Measurements from ENCODE around the gene KIAA0040.

KIAA0040 gene

GRCh38 chr1:175186433-175187160 is 6.0 kb downstream of the KIAA0040 start:
- H3K36me3 ChIP-seq (ENCODE audit: control insufficient read depth, insufficient read depth, low read length) = peaks cover under 1% of the 10 kb centered on the region
- H3K27ac ChIP-seq (ENCODE audit: insufficient read depth, low read length, poor library complexity, severe bottlenecking) = no peak overlapping the region
- no peak for DNase-seq
- no peak overlapping the region for H3K4me3 ChIP-seq (ENCODE audit: insufficient read depth, low read depth, low read length, poor library complexity, severe bottlenecking)
- H3K4me1 ChIP-seq (ENCODE audit: control insufficient read depth, insufficient read depth, low read length, poor library complexity, severe bottlenecking) = peaks cover 44% of the 10 kb centered on the region
- no peaks in the 10 kb centered on the region for H3K9me3 ChIP-seq (ENCODE audit: control insufficient read depth, low read length)
- no peaks in the 10 kb centered on the region for H3K27me3 ChIP-seq (replicated peaks; ENCODE audit: control insufficient read depth, insufficient read depth, low read length, poor library complexity, severe bottlenecking)

GRCh38 chr1:175185903-175186302 is 6.7 kb downstream of the KIAA0040 start:
- Histone ChIP-seq H3K27ac (ENCODE audit: insufficient read depth, low read length, poor library complexity, severe bottlenecking) (no peak overlapping the region), H3K4me1 (ENCODE audit: control insufficient read depth, insufficient read depth, low read length, poor library complexity, severe bottlenecking) (peaks cover 47% of the 10 kb centered on the region), H3K4me3 (ENCODE audit: insufficient read depth, low read depth, low read length, poor library complexity, severe bottlenecking) (no peak overlapping the region), H3K9me3 (ENCODE audit: control insufficient read depth, low read length) (no peaks in the 10 kb centered on the region), H3K36me3 (ENCODE audit: control insufficient read depth, insufficient read depth, low read length) (peaks cover 6% of the 10 kb centered on the region), H3K27me3 (replicated peaks; ENCODE audit: control insufficient read depth, insufficient read depth, low read length, poor library complexity, severe bottlenecking) (no peaks in the 10 kb centered on the region)
- DNase-seq = no peak

- H3K27ac ChIP-seq (ENCODE audit: insufficient read depth, low read length, poor library complexity, severe bottlenecking) = no peak overlapping the region
- H3K9me3 ChIP-seq (ENCODE audit: control insufficient read depth, low read length) = no peaks in the 10 kb centered on the region
- no peak for DNase-seq
- H3K4me1 ChIP-seq (ENCODE audit: control insufficient read depth, insufficient read depth, low read length, poor library complexity, severe bottlenecking) = peaks cover 29% of the 10 kb centered on the region
- no peaks in the 10 kb centered on the region for H3K27me3 ChIP-seq (replicated peaks; ENCODE audit: control insufficient read depth, insufficient read depth, low read length, poor library complexity, severe bottlenecking)
- no peak overlapping the region for H3K4me3 ChIP-seq (ENCODE audit: insufficient read depth, low read depth, low read length, poor library complexity, severe bottlenecking)
- peaks cover 7% of the 10 kb centered on the region for H3K36me3 ChIP-seq (ENCODE audit: control insufficient read depth, insufficient read depth, low read length)
These were observed 9.0 kb downstream of the KIAA0040 start for GRCh38 chr1:175183586-175183985.

GRCh38 chr1:175182201-175182746 is 10.3 kb downstream of the KIAA0040 start:
- H3K36me3 ChIP-seq (ENCODE audit: control insufficient read depth, insufficient read depth, low read length) = peaks cover 19% of the 10 kb centered on the region
- peaks cover 17% of the 10 kb centered on the region for H3K4me1 ChIP-seq (ENCODE audit: control insufficient read depth, insufficient read depth, low read length, poor library complexity, severe bottlenecking)

GRCh38 chr1:175179837-175180590 is 12.6 kb downstream of the KIAA0040 start:
- no peaks in the 10 kb centered on the region for H3K9me3 ChIP-seq (ENCODE audit: control insufficient read depth, low read length)
- peaks cover 32% of the 10 kb centered on the region for H3K36me3 ChIP-seq (ENCODE audit: control insufficient read depth, insufficient read depth, low read length)
- H3K4me1 ChIP-seq (ENCODE audit: control insufficient read depth, insufficient read depth, low read length, poor library complexity, severe bottlenecking) = peaks cover 11% of the 10 kb centered on the region
- DNase-seq = no peak
- no peak overlapping the region for H3K4me3 ChIP-seq (ENCODE audit: insufficient read depth, low read depth, low read length, poor library complexity, severe bottlenecking)
- no peak overlapping the region for H3K27ac ChIP-seq (ENCODE audit: insufficient read depth, low read length, poor library complexity, severe bottlenecking)
- no peaks in the 10 kb centered on the region for H3K27me3 ChIP-seq (replicated peaks; ENCODE audit: control insufficient read depth, insufficient read depth, low read length, poor library complexity, severe bottlenecking)

More at GRCh38 chr1:175182201-175182746, 10.3 kb downstream of the KIAA0040 start:
- Histone ChIP-seq H3K9me3 (ENCODE audit: control insufficient read depth, low read length) (no peaks in the 10 kb centered on the region), H3K4me3 (ENCODE audit: insufficient read depth, low read depth, low read length, poor library complexity, severe bottlenecking) (no peak overlapping the region), H3K27ac (ENCODE audit: insufficient read depth, low read length, poor library complexity, severe bottlenecking) (no peak overlapping the region), H3K27me3 (replicated peaks; ENCODE audit: control insufficient read depth, insufficient read depth, low read length, poor library complexity, severe bottlenecking) (no peaks in the 10 kb centered on the region)
- no peak for DNase-seq

GRCh38 chr1:175178456-175178855 is 14.1 kb downstream of the KIAA0040 start:
- no peak for DNase-seq
- Histone ChIP-seq H3K36me3 (ENCODE audit: control insufficient read depth, insufficient read depth, low read length) (peaks cover 35% of the 10 kb centered on the region), H3K4me3 (ENCODE audit: insufficient read depth, low read depth, low read length, poor library complexity, severe bottlenecking) (no peak overlapping the region), H3K27me3 (replicated peaks; ENCODE audit: control insufficient read depth, insufficient read depth, low read length, poor library complexity, severe bottlenecking) (no peaks in the 10 kb centered on the region), H3K4me1 (ENCODE audit: control insufficient read depth, insufficient read depth, low read length, poor library complexity, severe bottlenecking) (peaks cover 11% of the 10 kb centered on the region), H3K9me3 (ENCODE audit: control insufficient read depth, low read length) (no peaks in the 10 kb centered on the region), H3K27ac (ENCODE audit: insufficient read depth, low read length, poor library complexity, severe bottlenecking) (no peak overlapping the region)

GRCh38 chr1:175178056-175178455 is 14.5 kb downstream of the KIAA0040 start:
- peaks cover 11% of the 10 kb centered on the region for H3K4me1 ChIP-seq (ENCODE audit: control insufficient read depth, insufficient read depth, low read length, poor library complexity, severe bottlenecking)
- peaks cover 38% of the 10 kb centered on the region for H3K36me3 ChIP-seq (ENCODE audit: control insufficient read depth, insufficient read depth, low read length)
- H3K9me3 ChIP-seq (ENCODE audit: control insufficient read depth, low read length) = no peaks in the 10 kb centered on the region
- no peak for DNase-seq
- no peak overlapping the region for H3K27ac ChIP-seq (ENCODE audit: insufficient read depth, low read length, poor library complexity, severe bottlenecking)
- H3K27me3 ChIP-seq (replicated peaks; ENCODE audit: control insufficient read depth, insufficient read depth, low read length, poor library complexity, severe bottlenecking) = no peaks in the 10 kb centered on the region
- no peak overlapping the region for H3K4me3 ChIP-seq (ENCODE audit: insufficient read depth, low read depth, low read length, poor library complexity, severe bottlenecking)

GRCh38 chr1:175176246-175176645 is 16.3 kb downstream of the KIAA0040 start:
- DNase-seq = no peak
- H3K4me3 ChIP-seq (ENCODE audit: insufficient read depth, low read depth, low read length, poor library complexity, severe bottlenecking) = no peak overlapping the region
- peaks cover 40% of the 10 kb centered on the region for H3K36me3 ChIP-seq (ENCODE audit: control insufficient read depth, insufficient read depth, low read length)
- no peaks in the 10 kb centered on the region for H3K9me3 ChIP-seq (ENCODE audit: control insufficient read depth, low read length)
- H3K27ac ChIP-seq (ENCODE audit: insufficient read depth, low read length, poor library complexity, severe bottlenecking) = no peak overlapping the region
- H3K27me3 ChIP-seq (replicated peaks; ENCODE audit: control insufficient read depth, insufficient read depth, low read length, poor library complexity, severe bottlenecking) = no peaks in the 10 kb centered on the region
- H3K4me1 ChIP-seq (ENCODE audit: control insufficient read depth, insufficient read depth, low read length, poor library complexity, severe bottlenecking) = peaks cover 3% of the 10 kb centered on the region

- H3K9me3 ChIP-seq (ENCODE audit: control insufficient read depth, low read length) = no peaks in the 10 kb centered on the region
- no peak for DNase-seq
- H3K27ac ChIP-seq (ENCODE audit: insufficient read depth, low read length, poor library complexity, severe bottlenecking) = no peak overlapping the region
- no peaks in the 10 kb centered on the region for H3K4me1 ChIP-seq (ENCODE audit: control insufficient read depth, insufficient read depth, low read length, poor library complexity, severe bottlenecking)
- H3K4me3 ChIP-seq (ENCODE audit: insufficient read depth, low read depth, low read length, poor library complexity, severe bottlenecking) = no peak overlapping the region
- H3K36me3 ChIP-seq (ENCODE audit: control insufficient read depth, insufficient read depth, low read length) = peaks cover 43% of the 10 kb centered on the region
- no peaks in the 10 kb centered on the region for H3K27me3 ChIP-seq (replicated peaks; ENCODE audit: control insufficient read depth, insufficient read depth, low read length, poor library complexity, severe bottlenecking)
These were observed 18.1 kb downstream of the KIAA0040 start for GRCh38 chr1:175174309-175175102.

Data from effector memory CD4-positive, alpha-beta T cell (primary cell).